GM18870 (cell line): ENCODE results near the gene CDK13.
"Not testable (repeated sequence)": the region's sequence is repeated elsewhere in the genome, so short reads cannot be mapped to it uniquely, and the experiment has no call there.

Source experiments
- ATAC-seq: cut with Tn5 transposase; IDR thresholded peaks from one replicate; pipeline ENCODE4 v1.9.1; 2021; ENCODE audit warnings: moderate library complexity; ENCODE audit not compliant: unreplicated experiment

CDK13 gene

DNA sequence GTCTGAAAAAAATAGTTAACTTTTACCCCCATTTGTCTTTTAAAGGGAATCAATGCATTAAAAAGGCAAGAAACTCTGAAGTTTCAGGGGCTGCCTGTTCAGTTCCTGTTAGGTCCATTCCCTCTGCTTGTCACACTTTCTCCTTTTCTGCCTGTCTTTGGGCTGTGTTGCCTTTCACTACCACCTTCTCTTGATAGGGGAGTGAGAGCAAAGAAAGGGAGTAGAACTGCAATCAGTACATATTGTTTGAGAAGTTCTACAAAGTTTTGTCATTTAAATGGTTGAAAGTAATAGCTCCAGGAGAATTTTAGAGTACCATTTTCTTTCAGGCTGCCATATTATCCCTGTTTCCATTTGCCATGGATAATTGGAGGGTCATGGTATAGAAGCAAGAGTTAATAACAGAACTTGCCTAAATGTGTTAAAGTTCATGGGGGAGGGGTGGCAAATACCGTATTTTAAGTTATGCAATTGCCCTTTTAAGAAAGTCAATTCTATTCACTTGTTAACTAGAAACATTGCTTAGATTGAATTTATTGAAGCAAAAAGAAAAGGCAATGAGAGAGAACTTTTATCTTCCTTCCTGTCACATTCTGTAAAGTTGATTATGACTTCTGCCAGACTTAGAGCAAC lies 145.8 kb downstream of the CDK13 start:
- ATAC-seq, result no peak

DNA sequence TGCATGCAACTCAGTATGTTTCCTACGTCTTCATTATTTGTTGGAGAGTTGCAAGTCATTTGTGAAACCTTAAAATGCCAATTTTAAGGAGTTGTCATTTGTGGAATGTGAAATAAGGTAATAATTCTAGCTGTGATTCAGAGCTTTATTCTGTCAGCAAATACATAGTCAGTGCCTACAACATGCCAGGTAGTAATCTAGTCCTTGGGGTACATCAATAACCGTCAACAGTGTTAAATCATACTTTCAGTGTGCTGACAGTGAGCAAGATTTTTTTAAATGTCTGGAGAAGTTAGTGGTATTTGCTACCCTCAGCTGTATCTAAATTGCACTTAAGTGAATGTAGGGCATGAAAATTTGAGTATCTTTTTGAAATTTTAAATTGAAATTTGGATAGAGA lies 147.7 kb downstream of the CDK13 start:
- no peak for ATAC-seq

DNA sequence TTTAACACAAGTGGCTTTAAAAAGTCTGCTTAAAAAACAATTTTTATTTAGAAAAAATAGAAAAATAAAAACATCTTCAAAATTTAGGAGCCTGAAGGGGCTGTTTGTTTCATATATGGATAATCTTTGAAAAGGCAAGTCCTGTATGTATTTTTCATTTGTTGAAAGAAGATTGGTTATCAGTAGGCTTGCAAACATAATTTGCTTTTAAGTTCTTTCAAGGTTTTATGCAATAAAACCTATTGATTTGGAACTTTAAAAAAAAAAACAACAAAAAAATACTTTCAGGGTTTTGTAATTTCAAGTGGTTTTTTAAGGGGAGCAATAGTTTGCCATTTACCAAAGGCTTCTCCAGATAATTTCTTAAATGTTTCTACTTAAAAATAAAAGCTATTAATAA lies 148.8 kb downstream of the CDK13 start:
- no peak for ATAC-seq

DNA sequence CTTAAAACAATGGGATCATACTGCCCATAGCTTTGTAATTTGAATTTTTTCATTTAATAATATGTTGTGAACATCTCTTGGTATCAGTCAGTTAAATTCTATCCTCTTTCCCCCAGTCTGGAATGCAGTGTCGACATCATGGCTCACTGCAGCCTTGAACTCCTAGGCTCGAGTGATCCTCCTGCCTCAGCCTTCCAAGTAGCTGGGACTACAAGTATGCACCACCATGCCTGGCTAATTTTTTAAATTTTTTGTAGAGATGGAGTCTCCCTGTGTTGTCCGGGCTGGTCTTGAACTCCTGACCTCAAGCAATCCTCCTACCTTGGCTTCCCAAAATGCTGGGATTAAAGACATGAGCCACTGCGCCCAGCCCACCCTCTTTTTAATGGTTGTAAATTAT lies 149.8 kb downstream of the CDK13 start:
- ATAC-seq, result no peak

DNA sequence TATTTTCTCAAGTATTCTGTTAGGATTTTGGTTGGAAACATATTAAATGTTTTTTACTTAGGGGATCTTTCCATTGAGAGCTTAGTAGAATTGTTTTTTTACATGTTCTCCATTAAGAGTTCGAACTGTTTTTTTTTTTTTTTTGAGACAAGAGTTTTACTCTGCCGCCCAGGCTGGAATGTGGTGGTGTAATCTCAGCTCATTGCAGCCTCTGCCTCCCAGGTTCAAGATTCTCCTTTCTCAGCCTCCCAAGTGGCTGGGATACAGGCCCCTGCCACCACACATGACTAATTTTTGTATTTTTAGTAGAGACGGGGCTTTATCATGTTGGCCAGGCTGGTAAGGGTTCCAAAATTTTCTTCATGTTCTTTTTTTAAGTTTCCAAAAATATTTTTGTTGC lies 151.1 kb downstream of the CDK13 start:
- ATAC-seq, result no peak

DNA sequence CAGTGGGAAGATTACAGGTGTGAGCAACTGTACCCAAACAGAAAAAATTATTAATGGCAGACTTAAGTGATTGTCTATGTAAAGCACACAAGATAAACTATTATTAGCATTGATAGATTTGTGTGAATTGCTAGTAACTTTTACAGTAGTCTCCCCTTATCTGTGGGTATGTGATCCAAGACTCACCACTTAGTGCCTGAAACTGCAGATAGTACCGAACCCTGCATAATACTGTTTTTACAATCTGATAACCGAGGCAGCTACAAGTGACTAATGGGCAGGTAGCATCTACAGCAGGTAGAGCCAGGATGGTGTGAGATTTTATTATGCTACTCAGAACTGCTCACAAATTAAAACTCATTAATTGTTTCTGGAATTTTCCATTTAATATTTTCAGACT lies 152.8 kb downstream of the CDK13 start:
- ATAC-seq, result no peak

DNA sequence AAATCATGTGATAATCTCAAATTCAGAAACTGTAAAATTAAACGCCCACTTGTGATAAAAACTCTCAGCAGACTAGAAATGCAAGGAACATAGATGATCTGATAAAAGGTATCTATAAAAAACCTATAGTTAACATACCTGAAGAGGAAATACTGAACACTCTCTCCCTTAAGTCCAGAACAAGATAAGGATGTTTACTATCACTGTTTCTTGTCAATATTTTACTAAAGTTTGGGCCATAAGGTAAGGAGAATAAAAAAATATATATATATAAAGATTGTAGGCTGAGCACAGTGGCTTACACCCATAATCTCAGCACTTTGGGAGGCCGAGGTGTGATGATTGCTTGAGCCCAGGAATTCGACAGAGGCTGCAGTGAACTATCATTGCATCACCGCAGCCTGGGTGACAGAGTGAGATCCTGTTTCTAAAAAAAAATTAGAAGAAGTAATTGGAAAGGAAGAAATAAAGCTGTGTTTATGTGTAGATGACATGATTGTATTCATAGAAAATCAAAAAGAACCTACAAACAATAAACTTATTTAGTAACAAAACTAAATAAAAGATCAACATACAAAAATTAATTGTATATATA lies 155.9 kb downstream of the CDK13 start:
- ATAC-seq, result no peak

DNA sequence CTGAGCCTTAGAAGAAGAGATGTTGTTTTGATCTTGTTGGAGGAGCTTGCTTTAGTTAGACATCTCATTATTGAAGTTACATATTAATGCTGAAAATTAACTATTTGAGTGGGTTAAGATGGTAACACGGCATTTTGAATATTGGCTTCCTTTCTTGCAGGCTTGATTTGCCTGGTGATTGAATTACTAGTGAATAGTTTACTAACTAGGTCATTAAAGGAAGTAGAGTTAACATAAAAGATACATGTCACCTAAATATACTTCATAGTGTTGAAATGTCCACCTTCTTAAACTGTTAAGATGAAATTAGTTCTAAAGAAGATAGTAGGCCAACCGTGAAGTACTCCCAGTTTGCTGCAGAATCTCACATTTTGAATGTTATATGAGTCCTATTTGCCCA lies 165.9 kb downstream of the CDK13 start:
- no peak for ATAC-seq

DNA sequence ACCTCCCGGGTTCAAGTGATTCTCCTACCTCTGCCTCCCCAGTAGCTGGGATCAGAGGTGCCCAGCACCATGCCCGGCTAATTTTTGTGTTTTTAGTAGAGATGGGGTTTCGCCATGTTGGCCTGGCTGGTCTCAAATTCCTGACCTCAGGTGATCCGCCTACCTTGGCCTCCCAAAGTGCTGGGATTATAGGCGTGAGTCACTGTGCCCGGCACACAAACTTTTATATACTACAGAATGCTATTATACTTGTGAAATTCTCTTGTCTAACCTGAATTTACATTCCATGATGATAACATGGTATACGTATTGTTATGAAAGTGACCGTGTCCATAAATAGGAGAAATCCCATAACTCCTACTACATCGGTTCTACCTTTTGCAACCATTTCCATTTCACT lies 167.1 kb downstream of the CDK13 start:
- ATAC-seq, result not testable (repeated sequence)

DNA sequence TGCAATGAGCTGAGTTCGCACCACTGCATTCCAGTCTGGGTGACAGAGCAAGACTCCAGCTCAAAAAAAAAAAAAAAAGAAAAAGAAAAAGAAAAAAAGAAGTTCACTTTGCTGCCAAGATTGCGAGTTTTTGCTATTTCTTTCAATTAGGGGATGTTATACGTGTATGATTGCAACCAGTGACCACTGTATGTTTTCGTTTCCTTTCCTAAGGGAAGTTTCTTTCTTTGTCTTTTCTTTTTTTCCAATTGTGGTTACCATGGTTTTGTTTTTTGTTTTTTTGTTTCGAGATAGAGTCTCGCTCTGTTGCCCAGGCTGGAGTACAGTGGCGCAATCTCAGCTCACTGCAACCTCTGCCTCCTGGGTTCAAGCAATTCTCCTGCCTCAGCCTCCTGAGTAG lies 168.1 kb downstream of the CDK13 start:
- not testable (repeated sequence) for ATAC-seq

DNA sequence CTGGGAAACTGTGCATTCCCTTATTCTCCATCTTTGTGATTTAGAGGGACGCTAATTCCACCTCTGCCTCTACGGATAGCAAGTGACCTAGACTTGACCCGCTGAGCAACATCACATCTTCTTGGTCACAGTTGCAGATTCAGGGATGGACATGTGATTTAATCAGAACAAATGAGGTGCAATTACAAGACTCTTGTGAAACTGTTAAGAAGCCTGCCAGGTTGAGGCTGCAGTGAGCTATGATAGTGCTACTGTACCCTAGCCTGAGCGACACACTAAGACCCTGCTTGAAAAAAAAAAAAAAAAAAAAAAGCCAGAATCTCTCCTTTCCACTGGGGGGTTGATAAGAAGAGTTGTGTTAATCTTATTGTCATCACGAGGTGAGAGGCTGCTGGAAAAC lies 170.0 kb downstream of the CDK13 start:
- ATAC-seq, result no peak

DNA sequence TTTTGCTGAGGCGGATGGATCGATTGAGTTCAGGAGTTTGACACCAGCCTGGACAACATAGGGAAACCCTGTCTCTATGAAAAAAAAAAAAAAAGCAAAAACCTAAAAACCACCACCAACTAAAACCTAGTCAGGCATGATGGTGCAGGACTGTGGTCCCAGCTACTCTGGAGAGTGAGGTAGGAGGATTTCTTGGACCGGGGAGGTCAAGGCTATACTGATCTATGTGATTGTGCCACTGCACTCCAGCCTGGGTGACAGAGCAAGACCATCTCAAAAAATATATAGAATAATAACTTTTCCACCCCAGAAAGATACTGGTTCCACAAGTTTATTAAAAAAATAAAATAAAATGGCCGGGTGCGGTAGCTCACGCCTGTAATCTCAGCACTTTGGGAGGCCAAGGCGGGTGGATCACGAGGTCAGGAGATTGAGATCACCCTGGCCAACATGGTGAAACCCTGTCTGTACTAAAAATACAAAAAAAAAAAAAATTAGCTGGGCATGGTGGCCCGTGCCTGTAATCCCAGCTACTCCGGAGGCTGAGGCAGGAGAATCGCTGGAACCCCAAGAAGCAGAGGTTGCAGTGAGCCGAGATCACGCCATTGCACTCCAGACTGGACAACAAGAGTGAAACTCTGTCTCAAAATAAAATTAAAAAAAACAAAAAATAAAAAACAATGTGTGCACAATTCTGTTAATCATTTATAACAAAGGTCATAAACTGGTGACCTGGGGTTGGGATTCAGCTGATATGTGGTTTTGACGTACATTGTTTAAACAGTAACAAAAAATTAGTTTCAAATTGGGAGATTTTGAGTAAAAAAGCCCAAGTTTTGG lies 172.3 kb downstream of the CDK13 start:
- ATAC-seq, result not testable (repeated sequence)

DNA sequence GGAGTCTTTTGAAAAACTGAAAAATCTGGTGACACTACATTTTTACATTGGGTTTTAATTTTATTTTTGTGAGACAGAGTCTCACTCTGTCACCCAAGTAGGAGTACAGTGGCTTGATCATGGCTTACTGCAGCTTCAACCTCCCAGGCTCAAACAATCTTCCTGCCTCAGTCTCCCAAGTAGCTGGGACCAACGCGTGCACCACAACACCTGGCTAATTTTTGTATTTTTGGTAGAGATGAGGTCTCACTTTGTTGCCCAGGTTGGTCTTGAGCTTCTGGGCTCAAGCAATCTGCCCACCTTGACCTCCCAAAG lies 172.8 kb downstream of the CDK13 start:
- no peak for ATAC-seq

DNA sequence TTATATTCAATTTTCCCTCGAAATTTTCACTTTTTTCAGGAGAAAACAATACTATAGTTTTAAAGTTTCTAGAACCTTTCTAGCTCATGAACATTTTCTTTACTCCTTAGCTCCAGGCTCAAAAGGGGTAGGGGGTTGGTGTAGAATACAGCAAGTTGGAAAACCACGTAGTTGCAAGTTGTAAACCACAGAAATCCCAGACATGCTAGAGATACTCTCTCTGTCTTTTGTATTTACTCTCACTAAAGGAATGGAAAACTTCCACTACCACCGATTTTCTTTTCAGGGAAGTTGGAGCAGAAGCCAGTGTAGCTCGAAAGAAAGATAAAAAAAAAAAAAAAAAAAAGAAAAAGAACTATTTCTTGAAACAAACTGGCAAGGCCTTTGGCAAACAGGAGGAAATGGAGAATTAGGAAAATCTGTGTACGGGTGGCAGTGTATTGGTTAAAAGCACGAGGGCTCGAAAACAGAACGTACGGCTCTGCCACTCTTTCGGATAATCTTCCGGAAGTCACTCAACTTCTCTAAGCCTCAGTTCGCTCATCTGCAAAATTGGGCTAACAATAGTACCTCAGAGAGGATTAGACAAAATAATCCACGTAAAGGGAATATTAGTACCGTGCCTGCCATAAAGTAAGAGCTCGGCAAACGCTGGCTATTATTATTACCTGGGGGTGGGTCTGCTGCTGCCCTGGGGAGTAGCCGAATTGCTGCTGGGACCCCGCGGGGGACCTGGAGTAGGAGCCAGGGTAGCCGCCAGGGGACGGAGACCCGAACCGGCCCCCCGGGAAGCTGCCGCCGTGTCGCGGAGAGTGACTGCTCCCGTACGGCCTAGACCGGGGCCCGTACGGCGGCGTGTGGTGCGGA lies 183.7 kb downstream of the CDK13 start:
- ATAC-seq, result no peak

DNA sequence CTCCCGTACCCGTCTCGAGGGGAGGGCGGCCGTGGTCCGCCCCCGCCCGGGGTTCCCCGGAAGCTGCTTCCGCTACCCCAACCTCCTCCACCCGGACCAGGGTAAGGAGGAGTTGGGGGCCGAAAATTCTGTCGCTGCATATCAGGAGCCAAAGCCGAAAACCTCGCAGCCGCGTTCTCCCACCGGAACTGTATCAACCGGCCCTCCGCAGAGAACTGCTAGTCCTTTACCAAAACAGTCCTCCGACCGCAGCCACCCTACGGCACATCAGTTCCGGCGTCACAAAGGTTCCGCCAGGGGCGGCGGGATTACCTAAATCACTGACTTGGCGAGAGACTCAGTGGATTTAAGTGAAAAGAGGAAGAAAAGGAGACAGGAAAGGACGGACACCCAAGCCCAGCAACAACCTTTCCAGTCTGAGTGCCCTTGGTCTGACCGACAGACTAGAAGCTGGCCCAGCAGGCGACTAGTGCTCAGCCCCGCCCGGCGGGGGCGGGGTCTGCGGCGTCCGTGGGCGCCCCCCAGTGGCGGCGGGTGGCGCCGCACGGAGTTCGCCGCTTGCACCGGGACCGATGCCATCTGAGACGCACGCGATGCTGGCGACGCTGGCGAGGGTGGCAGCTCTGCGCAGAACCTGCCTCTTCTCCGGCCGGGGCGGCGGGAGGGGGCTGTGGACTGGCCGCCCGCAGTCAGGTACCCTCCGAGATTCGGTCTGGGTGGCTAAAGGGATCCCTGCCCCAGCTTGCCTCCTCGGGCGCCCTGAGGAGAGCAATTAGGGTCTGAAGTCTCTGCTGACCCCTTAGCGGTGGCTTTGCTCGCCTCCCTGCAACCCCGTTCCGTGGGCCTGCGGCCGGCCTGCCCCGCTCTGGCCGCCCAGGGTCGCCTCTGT lies 184.6 kb downstream of the CDK13 start, which contains the start of the genes MPLKIP and SUGCT:
TSS of gene MPLKIP (minus strand) at position 195 of the 889 bp plus-strand sequence. CDS start at position 140, 55 bp downstream.
TSS of gene SUGCT (plus strand) at position 578 of the 889 bp plus-strand sequence.
- peak; percentile 93 for ATAC-seq

DNA sequence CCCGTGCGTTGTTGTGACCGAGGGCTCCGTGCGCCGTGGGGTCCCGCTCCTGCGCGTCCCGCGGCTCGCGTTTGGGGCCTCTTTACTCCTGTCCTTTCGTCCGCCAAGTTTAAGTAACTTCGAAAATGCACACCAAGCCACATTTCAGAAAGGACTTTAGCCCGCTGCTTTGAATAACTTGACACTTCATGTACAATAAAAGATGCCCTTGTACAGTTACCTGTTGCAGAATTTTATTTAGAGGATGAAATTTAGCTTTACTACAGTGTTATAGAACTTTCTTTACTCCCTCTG lies 185.2 kb downstream of the CDK13 start:
- no peak for ATAC-seq

DNA sequence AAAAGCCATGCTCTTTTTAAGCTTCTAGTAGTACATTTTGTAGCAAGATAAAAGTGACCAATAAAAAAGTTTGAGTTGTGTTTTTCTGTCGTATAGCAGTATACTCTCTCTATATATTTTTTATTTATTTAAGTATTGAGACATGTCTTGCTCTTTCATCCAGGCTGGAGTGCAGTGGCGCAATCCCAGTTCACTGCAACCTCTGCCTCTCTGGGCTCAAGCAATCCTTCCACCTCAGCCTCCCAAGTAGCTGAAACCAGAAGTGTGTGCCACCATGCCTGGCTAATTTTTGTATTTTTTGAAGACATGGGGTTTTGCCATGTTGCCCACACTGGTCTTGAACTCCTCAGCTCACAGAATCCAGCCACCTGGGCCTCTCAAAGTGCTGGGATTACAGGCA lies 187.5 kb downstream of the CDK13 start:
- ATAC-seq, result no peak

DNA sequence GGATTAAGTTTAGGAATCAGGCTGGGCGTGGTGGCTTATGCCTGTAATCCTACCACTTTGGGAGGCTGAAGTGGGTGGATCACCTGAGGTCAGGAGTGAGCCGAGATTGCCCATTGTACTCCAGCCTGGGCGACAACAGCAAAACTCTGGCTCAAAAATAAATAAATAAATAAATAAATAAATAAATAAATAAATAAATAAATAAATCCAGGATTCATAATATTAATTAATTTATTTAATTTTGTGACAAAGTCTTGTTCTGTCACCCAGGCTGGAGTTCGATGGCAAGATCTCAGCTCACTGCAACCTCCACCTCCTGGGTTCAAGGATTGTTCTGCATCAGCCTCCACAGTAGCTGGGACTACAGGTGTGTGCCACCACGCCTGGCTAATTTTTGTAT lies 188.9 kb downstream of the CDK13 start:
- ATAC-seq, result no peak

DNA sequence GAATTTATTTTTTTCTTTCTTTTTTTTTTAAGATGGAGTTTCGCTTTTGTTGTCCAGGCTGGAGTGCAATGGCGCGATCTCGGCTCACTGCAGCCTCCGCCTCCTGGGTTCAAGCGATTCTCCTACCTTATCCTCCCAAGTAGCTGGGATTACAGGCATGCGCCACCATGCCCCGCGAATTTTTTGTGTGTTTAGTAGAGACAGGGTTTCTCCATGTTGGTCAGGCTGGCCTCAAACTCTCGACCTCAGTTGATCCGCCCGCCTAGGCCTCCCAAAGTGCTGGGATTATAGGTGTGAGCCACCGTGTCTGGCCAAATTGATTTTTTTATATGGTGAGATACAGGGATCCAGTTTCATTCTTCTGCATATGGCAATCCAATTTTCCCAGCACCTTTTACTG lies 189.8 kb downstream of the CDK13 start:
- not testable (repeated sequence) for ATAC-seq

DNA sequence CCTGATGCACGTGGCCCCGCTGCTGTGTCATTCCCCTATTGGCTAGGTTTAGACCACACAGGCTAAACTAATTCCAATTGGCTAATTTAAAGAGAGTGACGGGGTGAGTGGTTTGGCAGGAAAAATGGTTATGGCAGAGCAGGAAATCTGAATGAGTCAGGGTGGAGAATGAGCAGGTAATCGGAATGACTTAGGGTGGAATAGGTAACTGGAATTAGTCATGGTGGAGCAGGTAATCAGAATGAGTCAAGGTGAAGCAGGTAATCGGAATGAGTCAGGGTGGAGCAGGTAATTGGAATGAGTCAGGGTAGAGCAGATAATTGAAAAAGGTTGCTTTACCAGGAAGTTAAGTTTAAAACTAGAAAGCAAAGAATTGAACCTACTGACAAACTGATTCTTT lies 191.9 kb downstream of the CDK13 start:
- not testable (repeated sequence) for ATAC-seq
